Measurements from ENCODE around the gene MPPED2. TPM values are rescaled to one million over a fixed set of nuclear protein-coding genes. Genes with fewer than 3 reads are reported as not detected.

MPPED2 gene
- total RNA-seq, 8 experiments from 2014 or later = 0.56 to 25.6 (median 11.8) TPM

- H3K4me3 ChIP-seq = no peak overlapping the region
- peaks cover 12 to 21% of the 10 kb centered on the region in 2 donors for H3K4me1 ChIP-seq (replicated peaks in 1 of 2)
- in situ Hi-C loops (cut with MboI; ENCODE audit: low pct_unique_long_range_greater_than_20kb in 2 of 9, low sequenced_read_pairs in 9 of 9, unreplicated experiment in 9 of 9) = no loop called here
- no peak overlapping the region for H3K27ac ChIP-seq
- ATAC-seq (replicated peaks in 6 of 8) = no peak
- 0 to 86% (median 27%) methylated on average over 1 of the region's 1 CpG; no CpG with 5 or more reads in 4 of the 10 experiments for WGBS, 10 experiments
Measured at GRCh38 chr11:30546334-30546733, 39.8 kb downstream of the MPPED2 start.

GRCh38 chr11:30545507-30545906 is 40.6 kb downstream of the MPPED2 start:
- in situ Hi-C loops (cut with MboI; ENCODE audit: low pct_unique_long_range_greater_than_20kb in 2 of 9, low sequenced_read_pairs in 9 of 9, unreplicated experiment in 9 of 9) = no loop called here
- no peak for ATAC-seq (replicated peaks in 6 of 8)
- Histone ChIP-seq H3K4me3 (no peak overlapping the region), H3K27ac (no peak overlapping the region), H3K4me1 (replicated peaks in 1 of 2) (peaks cover 11 to 21% of the 10 kb centered on the region in 2 donors)
- 30 to 100% (median 90%) methylated on average over 1 to 4 of the region's 5 CpGs; no CpG with 5 or more reads in 2 of the 10 experiments for WGBS, 10 experiments

GRCh38 chr11:30543066-30543465 is 43.1 kb downstream of the MPPED2 start:
- H3K4me1 ChIP-seq (replicated peaks in 1 of 2) = peaks cover 4 to 14% of the 10 kb centered on the region in 2 donors
- no peak for ATAC-seq (replicated peaks in 6 of 8)
- in situ Hi-C loops (cut with MboI; ENCODE audit: low pct_unique_long_range_greater_than_20kb in 2 of 9, low sequenced_read_pairs in 9 of 9, unreplicated experiment in 9 of 9) = no loop called here
- H3K27ac ChIP-seq = no peak overlapping the region
- WGBS, 10 experiments = 40 to 100% (median 80%) methylated on average over 1 of the region's 1 CpG; no CpG with 5 or more reads in 6 of the 10 experiments
- H3K4me3 ChIP-seq = no peak overlapping the region

- ATAC-seq (replicated peaks in 6 of 8) = no peak
- WGBS, 10 experiments = 0 to 100% (median 91%) methylated on average over 1 of the region's 1 CpG; no CpG with 5 or more reads in 3 of the 10 experiments
- peaks cover 12 to 27% of the 10 kb centered on the region in 2 donors for H3K4me1 ChIP-seq (replicated peaks in 1 of 2)
- in situ Hi-C loops (cut with MboI; ENCODE audit: low pct_unique_long_range_greater_than_20kb in 2 of 9, low sequenced_read_pairs in 9 of 9, unreplicated experiment in 9 of 9) = no loop called here
- H3K4me3 ChIP-seq = no peak overlapping the region
- H3K27ac ChIP-seq = no peak overlapping the region
Measured at GRCh38 chr11:30540781-30541180, 45.4 kb downstream of the MPPED2 start.

GRCh38 chr11:30538251-30538650 is 47.9 kb downstream of the MPPED2 start:
- peaks cover 19 to 22% of the 10 kb centered on the region in 2 donors for H3K4me1 ChIP-seq (replicated peaks in 1 of 2)
- no peak overlapping the region for H3K27ac ChIP-seq
- in situ Hi-C loops (cut with MboI; ENCODE audit: low pct_unique_long_range_greater_than_20kb in 2 of 9, low sequenced_read_pairs in 9 of 9, unreplicated experiment in 9 of 9) = no loop called here
- ATAC-seq (replicated peaks in 6 of 8) = no peak
- H3K4me3 ChIP-seq = no peak overlapping the region

GRCh38 chr11:30535818-30536217 is 50.3 kb downstream of the MPPED2 start:
- ATAC-seq (replicated peaks in 6 of 8) = no peak
- WGBS, 10 experiments = 20 to 77% (median 64%) methylated on average over 2 to 13 of the region's 13 CpGs; no CpG with 5 or more reads in 3 of the 10 experiments
- in situ Hi-C loops (cut with MboI; ENCODE audit: low pct_unique_long_range_greater_than_20kb in 2 of 9, low sequenced_read_pairs in 9 of 9, unreplicated experiment in 9 of 9) = no loop called here
- Histone ChIP-seq H3K27ac (no peak overlapping the region), H3K4me1 (replicated peaks in 1 of 2) (peaks cover 19 to 22% of the 10 kb centered on the region in 2 donors), H3K4me3 (no peak overlapping the region)

- Histone ChIP-seq H3K4me1 (replicated peaks in 1 of 2) (peaks cover 19 to 21% of the 10 kb centered on the region in 2 donors), H3K4me3 (no peak overlapping the region), H3K27ac (no peak overlapping the region)
- in situ Hi-C loops (cut with MboI; ENCODE audit: low pct_unique_long_range_greater_than_20kb in 2 of 9, low sequenced_read_pairs in 9 of 9, unreplicated experiment in 9 of 9) = no loop called here
- 0 to 83% (median 25%) methylated on average over 1 of the region's 2 CpGs; no CpG with 5 or more reads in 5 of the 10 experiments for WGBS, 10 experiments
- ATAC-seq (replicated peaks in 6 of 8) = peak in 1 of 8 experiments; percentile 37
Measured at GRCh38 chr11:30533445-30533947, 52.7 kb downstream of the MPPED2 start.

GRCh38 chr11:30527566-30527965 is 58.6 kb downstream of the MPPED2 start:
- H3K27ac ChIP-seq = no peak overlapping the region
- 20 to 100% (median 100%) methylated on average over 1 of the region's 3 CpGs; no CpG with 5 or more reads in 5 of the 10 experiments for WGBS, 10 experiments
- H3K4me1 ChIP-seq (replicated peaks in 1 of 2) = peaks cover 7 to 8% of the 10 kb centered on the region in 2 donors
- ATAC-seq (replicated peaks in 6 of 8) = no peak
- in situ Hi-C loops (cut with MboI; ENCODE audit: low pct_unique_long_range_greater_than_20kb in 2 of 9, low sequenced_read_pairs in 9 of 9, unreplicated experiment in 9 of 9) = no loop called here
- no peak overlapping the region for H3K4me3 ChIP-seq

GRCh38 chr11:30526558-30526957 is 59.6 kb downstream of the MPPED2 start:
- Histone ChIP-seq H3K27ac (no peak overlapping the region), H3K4me1 (replicated peaks in 1 of 2) (peaks cover 11 to 14% of the 10 kb centered on the region in 2 donors), H3K4me3 (no peak overlapping the region)
- in situ Hi-C loops (cut with MboI; ENCODE audit: low pct_unique_long_range_greater_than_20kb in 2 of 9, low sequenced_read_pairs in 9 of 9, unreplicated experiment in 9 of 9) = no loop called here
- no peak for ATAC-seq (replicated peaks in 6 of 8)
- WGBS, 10 experiments = 17 to 93% (median 80%) methylated on average over 1 to 3 of the region's 3 CpGs

GRCh38 chr11:30522536-30523243 is 63.5 kb downstream of the MPPED2 start:
- Histone ChIP-seq H3K27ac (peak overlapping the region in 1 of 2 donors; percentile 21), H3K4me1 (replicated peaks in 1 of 2) (peaks cover 13 to 14% of the 10 kb centered on the region in 2 donors), H3K4me3 (no peak overlapping the region)
- ATAC-seq (replicated peaks in 6 of 8) = peak in 5 of 8 experiments; percentile 88 to 92 (median 91)
- in situ Hi-C loops (cut with MboI; ENCODE audit: low pct_unique_long_range_greater_than_20kb in 2 of 9, low sequenced_read_pairs in 9 of 9, unreplicated experiment in 9 of 9) = no loop called here
- 38 to 80% (median 56%) methylated on average over 1 to 7 of the region's 9 CpGs; no CpG with 5 or more reads in 3 of the 10 experiments for WGBS, 10 experiments

- no peak for ATAC-seq (replicated peaks in 6 of 8)
- H3K4me1 ChIP-seq (replicated peaks in 1 of 2) = peaks cover 13 to 14% of the 10 kb centered on the region in 2 donors
- WGBS, 10 experiments = 19 to 100% (median 94%) methylated on average over 1 to 8 of the region's 8 CpGs; no CpG with 5 or more reads in 1 of the 10 experiments
- in situ Hi-C loops (cut with MboI; ENCODE audit: low pct_unique_long_range_greater_than_20kb in 2 of 9, low sequenced_read_pairs in 9 of 9, unreplicated experiment in 9 of 9) = no loop called here
- H3K27ac ChIP-seq = no peak overlapping the region
- H3K4me3 ChIP-seq = no peak overlapping the region
Measured at GRCh38 chr11:30521297-30522071, 64.7 kb downstream of the MPPED2 start.

GRCh38 chr11:30513087-30513486 is 73.1 kb downstream of the MPPED2 start:
- no peak overlapping the region for H3K4me3 ChIP-seq
- peaks cover 6 to 7% of the 10 kb centered on the region in 2 donors for H3K4me1 ChIP-seq (replicated peaks in 1 of 2)
- no peak for ATAC-seq (replicated peaks in 6 of 8)
- in situ Hi-C loops (cut with MboI; ENCODE audit: low pct_unique_long_range_greater_than_20kb in 2 of 9, low sequenced_read_pairs in 9 of 9, unreplicated experiment in 9 of 9) = no loop called here
- H3K27ac ChIP-seq = no peak overlapping the region
- 0 to 100% (median 74%) methylated on average over 1 of the region's 1 CpG; no CpG with 5 or more reads in 4 of the 10 experiments for WGBS, 10 experiments

GRCh38 chr11:30511408-30511807 is 74.7 kb downstream of the MPPED2 start:
- Histone ChIP-seq H3K4me3 (no peak overlapping the region), H3K27ac (no peak overlapping the region), H3K4me1 (replicated peaks in 1 of 2) (peaks cover 6 to 7% of the 10 kb centered on the region in 2 donors)
- 17 to 100% (median 90%) methylated on average over 1 to 4 of the region's 4 CpGs for WGBS, 10 experiments
- ATAC-seq (replicated peaks in 6 of 8) = no peak
- in situ Hi-C loops (cut with MboI; ENCODE audit: low pct_unique_long_range_greater_than_20kb in 2 of 9, low sequenced_read_pairs in 9 of 9, unreplicated experiment in 9 of 9) = no loop called here

All from motor neuron (in vitro differentiated cells).